Right forelimb (tissue), 1 donor: ENCODE measurements around the gene SPATA25.
"Not testable (repeated sequence)": the region's sequence is repeated elsewhere in the genome, so short reads cannot be mapped to it uniquely, and the experiment has no call there.

Source experiments
- DNase-seq: peaks from one replicate; pipeline ENCODE4 v3.0.0-alpha.2; 2018

Gene SPATA25

GRCh38 chr20:45912344-45912682 lies 24.9 kb upstream of the SPATA25 start:
- no peak for DNase-seq

DNA sequence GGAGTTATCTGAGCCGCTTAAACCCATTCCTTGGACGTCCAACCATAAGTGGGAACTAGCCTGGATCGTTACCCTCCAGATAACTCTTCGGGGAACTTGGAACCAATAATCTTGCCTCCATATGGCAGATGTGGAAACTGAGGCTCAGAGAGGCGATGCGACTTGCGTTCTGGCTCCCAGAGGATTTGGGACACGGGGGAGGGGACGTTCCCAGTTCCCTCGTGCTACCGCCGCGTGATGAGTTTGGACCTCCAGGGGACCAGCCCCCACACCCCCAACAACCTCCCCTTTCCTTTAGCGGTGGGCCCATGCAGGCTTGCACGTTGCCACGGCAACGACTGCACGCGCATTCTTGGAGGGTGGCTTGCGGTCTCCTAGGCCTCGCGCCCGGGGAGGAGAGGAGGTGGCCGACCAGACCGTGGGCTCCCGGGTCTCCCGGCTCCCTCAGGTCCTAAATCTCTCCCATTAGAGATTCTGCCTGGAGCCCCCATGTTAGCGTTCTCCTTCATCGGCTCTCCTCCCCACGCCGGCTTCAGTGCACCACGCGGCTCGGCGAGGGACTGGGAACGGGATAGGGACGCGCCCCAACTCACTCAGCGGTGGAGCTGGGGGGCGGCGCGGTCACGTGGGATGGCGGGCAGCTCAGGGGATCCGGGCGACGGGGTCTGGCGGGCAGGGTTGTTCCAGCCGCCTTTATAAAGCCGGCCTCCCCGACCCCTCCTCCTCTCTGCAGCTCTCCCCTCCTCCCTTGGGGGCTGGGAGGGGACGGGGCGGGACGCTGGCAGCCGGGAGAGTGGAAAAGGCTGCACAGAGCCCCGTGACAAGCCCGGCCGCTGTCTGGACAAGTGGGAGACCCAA lies 24.3 kb upstream of the SPATA25 start, which contains the start of gene PLTP:
PLTP (minus strand) TSS at position 670 of the 858 bp plus-strand sequence. CDS start 703 bp downstream, outside the sequence.
- DNase-seq: peak; percentile 80

DNA sequence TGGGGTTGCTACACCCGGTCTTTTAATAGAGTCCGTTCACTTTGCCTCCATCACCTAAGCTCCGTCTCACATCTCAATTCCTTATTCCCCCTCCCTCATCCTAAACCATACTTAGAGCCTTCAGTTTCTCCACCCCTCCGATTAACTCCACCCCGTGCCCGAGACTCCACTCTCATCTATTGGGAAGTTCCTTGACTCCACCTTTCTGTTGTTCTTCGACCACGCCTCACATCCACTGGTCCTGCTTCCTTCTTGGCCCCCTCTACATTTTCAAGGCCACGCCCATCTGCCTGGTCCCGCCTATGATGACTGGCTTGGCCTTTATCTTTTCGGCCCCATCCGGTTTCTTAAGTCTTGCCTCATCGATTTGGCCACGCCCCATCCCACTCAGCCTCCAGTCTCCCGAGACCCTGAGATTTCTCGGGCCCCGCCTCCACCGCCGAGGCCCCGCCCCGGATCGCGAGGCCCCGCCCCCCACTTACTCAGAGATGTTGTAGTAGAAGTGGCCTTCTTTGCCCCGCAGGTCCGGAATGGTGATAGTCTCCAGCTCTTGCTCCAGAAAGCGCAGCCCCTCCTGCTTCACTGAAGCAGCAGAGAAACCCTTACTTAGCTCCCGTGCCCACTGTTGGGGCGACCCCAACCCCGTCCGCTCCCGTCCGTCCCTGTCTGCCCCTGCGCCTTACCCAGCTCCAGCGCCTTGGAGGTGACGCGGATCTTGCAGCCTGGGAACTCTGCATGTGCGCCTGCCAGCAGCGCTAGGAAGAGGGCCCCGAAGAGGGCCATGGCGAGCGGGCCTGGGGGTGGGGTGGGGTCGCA lies 23.5 kb upstream of the SPATA25 start:
- peak; percentile 93 for DNase-seq

DNA sequence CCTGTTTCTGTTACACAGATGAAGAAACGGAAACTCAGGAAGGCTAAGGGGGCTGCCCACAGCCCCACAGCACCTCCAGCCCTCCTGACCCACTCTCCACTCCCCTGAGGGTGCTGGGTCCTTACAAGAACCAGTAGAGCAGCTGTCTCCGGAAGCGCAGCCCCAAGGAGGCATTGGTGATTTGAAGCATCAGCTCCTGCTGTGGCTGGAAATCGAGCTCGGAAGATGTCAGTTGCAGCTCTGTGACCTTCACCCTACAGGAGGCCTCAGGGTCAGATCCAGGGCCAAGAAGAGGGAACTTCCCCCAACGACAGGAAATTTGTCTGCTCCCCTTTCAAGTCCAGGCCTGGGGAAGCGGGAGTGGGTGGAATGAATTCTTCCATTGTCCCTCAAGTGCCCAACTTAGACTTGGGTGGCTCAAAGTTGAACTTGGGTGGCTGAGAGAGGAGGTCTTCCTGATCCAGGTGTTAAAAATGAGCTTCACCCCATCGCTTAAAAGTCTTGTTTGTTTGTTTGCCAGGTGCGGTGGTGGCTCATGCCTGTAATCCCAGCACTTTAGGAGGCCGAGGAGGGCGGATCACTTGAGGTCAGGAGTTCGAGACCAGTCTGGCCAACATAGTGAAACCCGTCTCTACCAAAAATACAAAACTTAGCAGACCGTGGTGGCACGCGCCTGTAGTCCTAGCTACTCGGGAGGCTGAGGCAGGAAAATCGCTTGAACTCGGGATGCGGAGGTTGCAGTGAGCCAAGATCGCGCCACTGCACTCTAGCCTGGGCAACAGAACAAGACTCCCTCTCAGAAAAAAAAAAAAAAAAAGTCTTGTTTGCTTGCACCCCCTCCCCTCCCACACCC lies 22.6 kb upstream of the SPATA25 start:
- DNase-seq: no peak

GRCh38 chr20:45909336-45909808 lies 21.9 kb upstream of the SPATA25 start:
- no peak for DNase-seq

DNA sequence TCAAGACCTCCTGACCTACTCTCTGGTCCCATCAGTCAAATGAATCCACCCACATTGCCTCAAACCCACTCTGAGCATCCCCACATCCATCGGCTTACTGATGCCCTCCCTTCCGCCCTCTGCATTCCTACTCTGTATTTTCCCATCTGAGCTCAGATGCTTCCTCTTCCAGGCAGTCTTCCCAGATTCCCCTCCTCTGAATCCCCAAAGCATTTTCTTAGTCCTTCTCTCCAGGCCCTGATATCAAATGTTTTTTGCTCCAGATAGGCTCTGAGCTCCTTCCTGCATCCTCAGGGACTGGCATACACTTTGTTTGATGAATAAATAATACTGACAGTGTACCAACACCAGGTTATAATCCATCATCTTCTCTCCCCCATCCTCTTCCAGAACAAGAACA lies 20.7 kb upstream of the SPATA25 start:
- DNase-seq: no peak

- DNase-seq: no peak
Observed at GRCh38 chr20:45907219-45907948, 20.0 kb upstream of the SPATA25 start.

- DNase-seq: no peak
Observed at GRCh38 chr20:45905505-45906079, 18.2 kb upstream of the SPATA25 start.

DNA sequence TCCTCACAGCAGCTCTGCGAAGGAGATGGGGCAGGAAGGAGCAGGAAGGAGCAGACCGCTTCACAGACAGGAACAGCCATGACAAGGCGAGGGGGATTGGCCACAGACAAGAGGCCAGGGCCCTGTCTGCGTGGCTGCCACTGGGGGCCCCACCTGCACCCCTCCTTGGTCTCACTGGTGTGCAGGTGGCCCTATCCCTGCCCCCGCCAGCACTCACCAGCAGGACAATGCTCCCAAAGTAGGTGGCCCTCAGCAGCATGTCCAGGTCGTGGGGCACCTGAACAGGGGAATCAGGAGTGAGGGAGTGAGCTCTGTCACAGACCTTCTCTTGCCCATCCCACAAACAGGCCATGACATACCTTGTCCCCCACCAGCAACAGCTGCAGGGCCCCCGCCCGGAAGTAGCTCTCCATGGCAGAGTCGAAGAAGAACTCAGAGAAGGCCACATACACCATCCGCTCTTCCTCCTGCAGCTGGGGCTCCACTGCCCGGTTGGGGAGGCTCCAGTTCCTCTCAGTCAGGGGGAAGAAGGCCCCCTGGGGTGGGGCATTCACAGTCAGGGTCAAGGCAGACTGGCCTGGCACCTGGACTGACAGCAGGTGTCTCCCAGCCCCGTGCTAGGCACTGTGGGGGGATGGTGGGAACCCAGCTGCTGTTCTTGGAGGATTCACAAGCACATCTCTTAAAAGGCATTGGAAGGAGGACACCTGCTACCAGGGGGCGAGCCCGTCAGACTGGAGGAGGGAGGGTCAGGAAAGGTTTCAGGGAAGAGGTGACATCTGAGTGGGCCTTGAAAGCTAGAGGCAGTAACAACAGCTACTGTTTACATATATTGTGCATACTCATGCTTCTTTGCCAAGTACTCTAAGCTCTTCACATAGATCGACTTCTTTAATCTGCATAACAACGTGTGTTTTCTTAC lies 17.4 kb upstream of the SPATA25 start:
- DNase-seq: no peak

GRCh38 chr20:45902199-45902701 lies 14.8 kb upstream of the SPATA25 start:
- DNase-seq: no peak

- not testable (repeated sequence) for DNase-seq
Observed at GRCh38 chr20:45901332-45901731, 13.9 kb upstream of the SPATA25 start.

- no peak for DNase-seq
Observed at GRCh38 chr20:45899046-45899835, 11.8 kb upstream of the SPATA25 start.

DNA sequence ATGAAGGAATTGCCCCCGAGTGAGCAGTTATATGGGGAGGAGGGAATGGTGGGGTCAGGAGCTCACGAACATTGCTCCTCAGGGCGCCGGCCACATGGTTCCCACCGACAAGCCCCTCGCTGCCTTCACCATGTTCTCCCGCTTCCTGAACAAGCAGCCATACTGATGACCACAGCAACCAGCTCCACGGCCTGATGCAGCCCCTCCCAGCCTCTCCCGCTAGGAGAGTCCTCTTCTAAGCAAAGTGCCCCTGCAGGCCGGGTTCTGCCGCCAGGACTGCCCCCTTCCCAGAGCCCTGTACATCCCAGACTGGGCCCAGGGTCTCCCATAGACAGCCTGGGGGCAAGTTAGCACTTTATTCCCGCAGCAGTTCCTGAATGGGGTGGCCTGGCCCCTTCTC lies 10.9 kb upstream of the SPATA25 start:
- DNase-seq: no peak

DNA sequence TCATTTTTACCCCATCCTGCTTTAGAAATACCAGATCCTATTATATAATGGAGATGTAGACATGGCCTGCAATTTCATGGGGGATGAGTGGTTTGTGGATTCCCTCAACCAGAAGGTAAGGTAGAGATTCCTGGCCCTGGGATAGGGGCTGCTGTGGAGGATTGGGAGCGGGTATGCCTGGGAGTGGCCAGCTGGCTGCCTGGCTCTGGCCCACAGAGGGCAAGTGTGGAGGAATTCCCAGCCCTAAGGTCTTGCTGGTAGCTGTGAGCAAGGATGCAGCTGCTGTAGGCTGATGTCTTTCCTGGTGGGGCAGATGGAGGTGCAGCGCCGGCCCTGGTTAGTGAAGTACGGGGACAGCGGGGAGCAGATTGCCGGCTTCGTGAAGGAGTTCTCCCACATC lies 10.3 kb upstream of the SPATA25 start:
- no peak for DNase-seq

- no peak for DNase-seq
Observed at GRCh38 chr20:45897289-45897688, 9.9 kb upstream of the SPATA25 start.

DNA sequence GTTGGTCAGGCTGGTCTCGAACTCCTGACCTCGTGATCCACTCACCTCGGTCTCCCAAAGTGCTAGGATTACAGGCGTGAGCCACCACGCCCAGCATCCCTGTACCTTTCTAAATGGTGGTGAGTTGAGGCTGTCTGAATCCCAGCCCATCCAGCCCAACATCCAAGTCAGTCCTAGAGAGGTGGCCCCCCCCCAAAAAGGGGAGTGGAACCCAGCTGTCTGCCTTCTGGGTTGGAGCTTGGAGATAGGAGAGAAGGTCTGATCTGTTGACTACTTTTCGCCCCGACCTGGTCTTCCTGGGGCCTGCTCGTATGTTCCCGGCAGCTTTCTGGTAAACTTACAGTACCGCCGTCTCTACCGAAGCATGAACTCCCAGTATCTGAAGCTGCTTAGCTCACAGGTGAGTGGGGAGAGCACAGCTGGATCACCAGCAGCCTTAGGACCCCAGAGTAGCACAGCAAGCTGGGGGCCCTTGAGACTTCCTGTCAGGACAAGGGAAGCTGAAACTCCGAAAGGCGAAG lies 9.3 kb upstream of the SPATA25 start:
- no peak for DNase-seq

DNA sequence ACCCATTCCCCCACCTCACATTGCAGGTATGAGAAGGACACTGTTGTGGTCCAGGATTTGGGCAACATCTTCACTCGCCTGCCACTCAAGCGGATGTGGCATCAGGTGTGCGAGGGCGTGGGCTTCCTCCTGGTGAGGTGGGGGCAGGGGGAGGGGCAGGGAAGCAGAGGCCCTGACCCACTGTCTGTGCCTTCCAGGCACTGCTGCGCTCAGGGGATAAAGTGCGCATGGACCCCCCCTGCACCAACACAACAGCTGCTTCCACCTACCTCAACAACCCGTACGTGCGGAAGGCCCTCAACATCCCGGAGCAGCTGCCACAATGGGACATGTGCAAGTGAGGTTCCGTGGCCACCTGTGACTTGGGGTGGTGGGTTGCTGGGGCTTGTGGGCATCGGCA lies 7.4 kb upstream of the SPATA25 start:
- no peak for DNase-seq

DNA sequence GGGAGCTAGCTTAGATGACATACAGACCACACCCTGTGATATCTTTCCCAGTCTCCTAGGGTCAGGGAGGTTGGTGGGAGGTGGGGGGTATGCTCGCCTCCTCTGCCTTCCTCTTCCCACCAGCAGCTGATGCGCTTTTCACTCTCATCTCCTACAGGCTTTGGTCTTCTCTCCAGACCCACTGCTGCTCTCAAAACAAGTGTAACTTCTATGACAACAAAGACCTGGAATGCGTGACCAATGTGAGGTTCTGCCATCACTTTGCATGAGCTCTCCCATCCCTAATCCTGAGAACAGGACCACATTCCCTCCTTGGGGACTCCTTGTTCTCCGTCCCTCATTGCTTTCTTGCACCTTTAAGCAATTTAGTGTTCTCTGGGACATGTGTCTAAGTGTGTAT lies 6.4 kb upstream of the SPATA25 start:
- no peak for DNase-seq

DNA sequence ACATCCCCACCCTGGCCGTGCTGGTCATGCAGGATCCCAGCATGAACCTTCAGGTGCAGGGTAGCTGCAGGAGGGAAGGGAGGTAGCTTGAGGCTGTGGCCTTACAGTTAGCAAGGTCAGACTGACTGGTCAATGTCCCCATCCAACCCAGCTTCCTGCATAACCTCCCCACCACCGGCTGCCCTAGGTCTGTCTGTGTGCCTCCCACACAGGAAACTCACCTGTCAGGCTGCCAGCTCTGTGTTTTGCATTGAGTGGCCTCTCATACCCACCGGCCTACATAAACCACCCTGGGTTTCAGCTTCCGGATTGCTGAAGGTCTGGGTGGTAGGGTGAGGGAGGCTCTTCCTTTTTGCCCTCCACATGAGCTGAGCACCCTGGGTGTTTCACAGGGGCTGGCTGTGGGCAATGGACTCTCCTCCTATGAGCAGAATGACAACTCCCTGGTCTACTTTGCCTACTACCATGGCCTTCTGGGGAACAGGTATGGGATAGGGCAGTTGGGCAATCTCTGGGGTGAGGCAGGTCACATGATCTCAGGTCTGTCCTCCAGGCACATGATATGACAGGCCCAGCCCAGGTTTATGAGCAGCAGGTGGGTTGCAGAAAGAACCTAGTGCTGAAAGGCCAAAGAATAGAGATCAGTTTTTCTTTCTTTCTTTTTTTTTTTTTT lies 5.5 kb upstream of the SPATA25 start:
- DNase-seq: no peak
